GM12801 (cell line): ENCODE results near the gene FBLIM1.

Source experiments
- TF ChIP-seq, protein P1 (sequence below): IDR thresholded peaks from one replicate; pipeline ENCODE4 v1.5.1; 2011; ENCODE audit warnings: control low read depth; ENCODE audit not compliant: insufficient read length; ENCODE audit errors: extremely low read depth

FBLIM1 gene

DNA sequence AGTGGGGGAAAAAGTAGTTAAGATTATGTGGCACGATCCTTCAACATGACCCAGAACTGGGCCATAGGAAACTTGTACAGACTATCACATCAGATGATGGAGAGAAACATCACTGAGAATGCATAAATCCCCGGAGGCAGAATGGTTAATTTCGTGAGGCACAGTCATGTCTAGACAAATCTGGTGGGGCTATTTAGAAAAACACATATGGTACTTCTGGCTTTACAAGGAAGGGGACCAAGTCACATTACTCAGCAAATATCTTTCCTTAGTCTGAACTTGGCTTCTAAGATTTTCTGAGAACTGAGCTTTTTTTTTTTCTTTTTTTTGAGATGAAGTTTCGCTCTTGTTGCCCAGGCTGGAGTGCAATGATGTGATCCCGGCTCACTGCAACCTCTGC, 58.1 kb downstream of the FBLIM1 start:
- TF ChIP-seq, protein P1, sequence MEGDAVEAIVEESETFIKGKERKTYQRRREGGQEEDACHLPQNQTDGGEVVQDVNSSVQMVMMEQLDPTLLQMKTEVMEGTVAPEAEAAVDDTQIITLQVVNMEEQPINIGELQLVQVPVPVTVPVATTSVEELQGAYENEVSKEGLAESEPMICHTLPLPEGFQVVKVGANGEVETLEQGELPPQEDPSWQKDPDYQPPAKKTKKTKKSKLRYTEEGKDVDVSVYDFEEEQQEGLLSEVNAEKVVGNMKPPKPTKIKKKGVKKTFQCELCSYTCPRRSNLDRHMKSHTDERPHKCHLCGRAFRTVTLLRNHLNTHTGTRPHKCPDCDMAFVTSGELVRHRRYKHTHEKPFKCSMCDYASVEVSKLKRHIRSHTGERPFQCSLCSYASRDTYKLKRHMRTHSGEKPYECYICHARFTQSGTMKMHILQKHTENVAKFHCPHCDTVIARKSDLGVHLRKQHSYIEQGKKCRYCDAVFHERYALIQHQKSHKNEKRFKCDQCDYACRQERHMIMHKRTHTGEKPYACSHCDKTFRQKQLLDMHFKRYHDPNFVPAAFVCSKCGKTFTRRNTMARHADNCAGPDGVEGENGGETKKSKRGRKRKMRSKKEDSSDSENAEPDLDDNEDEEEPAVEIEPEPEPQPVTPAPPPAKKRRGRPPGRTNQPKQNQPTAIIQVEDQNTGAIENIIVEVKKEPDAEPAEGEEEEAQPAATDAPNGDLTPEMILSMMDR, result no peak

DNA sequence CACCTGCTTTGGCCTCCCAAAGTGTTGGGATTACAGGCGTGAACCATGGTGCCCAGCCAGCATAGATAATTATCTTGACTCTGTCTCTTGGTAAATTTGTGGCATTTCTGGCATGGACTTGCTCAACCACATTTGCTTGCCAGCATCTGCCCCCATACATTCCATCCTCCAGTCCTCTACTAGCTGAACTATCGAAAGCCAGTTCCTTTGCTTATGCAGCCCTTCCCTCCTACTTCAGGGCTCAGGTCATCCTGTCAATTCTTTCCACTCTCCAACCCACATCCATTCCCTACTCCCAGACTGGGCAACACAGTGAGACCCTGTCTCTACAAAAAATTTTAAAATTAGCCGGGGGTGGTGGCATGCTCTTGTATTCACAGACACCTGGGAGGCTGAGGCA, 61.9 kb downstream of the FBLIM1 start:
- TF ChIP-seq, protein P1, result no peak

DNA sequence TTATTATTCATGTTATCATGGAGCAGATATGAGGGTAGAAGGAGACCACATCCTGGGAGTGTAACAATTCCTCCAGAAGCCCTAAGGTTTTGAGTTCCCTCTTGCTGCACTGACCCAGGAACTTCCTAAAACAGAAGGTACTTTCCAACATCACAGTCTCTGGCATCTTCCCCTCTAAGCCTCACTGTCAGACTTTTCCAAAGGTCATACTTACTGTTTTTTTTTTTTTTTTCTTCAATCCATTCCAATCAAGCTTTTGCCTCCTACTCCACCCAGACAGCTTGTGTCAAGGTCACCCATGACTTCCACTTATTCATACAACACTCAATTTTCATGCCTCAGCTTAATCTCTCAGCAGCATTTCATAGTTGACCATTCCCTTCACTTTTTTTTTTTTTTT, 67.2 kb downstream of the FBLIM1 start:
- TF ChIP-seq, protein P1, result no peak

DNA sequence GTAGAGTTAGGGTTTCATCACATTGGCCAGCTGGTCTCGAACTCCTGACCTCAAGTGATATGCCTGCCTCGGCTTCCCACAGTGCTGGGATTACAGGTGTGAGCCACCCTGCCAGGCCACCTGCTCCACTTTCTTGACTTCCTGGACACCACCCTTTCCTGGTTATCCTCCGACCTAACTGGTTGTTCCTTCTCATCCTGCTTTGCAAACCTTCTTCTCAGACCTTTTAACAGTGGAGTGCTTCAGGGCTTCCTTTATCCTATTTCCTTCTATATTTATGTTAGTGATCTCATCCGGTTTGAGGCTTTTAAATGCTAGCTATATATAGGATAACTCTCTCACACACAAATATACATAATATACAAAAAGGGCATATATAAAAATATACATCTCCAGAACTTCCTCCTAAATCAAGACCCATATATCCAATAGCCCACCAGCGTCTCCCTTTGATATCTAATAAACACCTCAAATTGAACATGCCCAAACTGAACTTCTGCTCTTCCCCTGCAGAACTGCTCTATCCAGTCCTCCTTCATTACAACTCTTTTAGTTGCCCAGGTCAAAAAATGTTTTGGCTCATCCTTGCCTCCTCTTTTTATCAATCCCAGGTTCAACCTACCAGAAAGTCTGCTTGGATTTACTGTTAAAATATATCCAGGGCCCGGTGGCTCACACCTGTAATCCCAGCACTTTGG, 68.4 kb downstream of the FBLIM1 start:
- TF ChIP-seq, protein P1, result no peak

DNA sequence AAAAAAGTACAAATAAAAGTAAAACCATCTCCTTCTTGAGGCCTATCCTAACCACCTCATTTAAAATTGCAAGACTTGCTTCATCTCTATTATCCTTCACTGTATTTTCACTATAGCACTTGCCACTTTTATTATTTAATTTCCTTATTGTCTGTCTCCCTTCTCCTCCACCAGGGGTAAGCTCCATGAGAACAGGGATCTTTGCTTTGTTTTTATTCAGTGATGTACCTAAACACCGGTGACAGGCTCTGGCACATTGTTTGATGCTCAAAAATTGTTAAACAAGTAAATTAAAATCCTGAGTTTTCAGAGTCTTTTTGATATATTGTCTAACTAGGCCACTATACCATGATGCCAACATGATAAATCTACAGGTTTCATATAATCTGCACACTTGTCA, 71.7 kb downstream of the FBLIM1 start:
- TF ChIP-seq, protein P1, result no peak

DNA sequence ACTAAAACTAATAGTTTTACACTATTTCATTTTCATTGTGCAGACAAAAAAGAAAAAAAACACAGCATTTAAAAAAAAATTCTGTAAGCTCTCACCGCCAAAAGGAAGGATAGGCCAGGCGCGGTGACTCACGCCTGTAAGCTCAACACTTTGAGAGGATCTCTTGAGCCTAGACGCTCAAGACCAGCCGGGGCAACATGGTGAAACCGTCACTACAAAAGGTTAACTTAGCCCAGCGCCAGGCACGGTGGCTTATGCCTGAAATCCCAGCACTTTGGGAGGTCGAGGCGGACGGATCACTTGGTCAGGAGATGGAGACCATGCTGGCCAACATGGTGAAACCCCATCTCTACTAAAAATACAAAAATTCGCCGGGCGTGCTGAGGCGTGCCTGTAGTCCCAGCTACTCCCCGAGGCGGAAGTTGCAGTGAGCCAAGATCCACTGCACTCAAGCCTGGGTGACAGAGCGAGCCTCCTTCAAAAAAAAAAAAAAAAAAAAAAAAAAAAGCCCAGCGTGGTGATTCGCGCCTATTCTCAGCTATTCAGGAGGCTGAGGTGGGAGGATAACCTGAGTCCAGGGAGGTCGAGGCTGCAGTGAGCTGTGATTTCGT, 74.6 kb downstream of the FBLIM1 start:
- TF ChIP-seq, protein P1, result no peak

DNA sequence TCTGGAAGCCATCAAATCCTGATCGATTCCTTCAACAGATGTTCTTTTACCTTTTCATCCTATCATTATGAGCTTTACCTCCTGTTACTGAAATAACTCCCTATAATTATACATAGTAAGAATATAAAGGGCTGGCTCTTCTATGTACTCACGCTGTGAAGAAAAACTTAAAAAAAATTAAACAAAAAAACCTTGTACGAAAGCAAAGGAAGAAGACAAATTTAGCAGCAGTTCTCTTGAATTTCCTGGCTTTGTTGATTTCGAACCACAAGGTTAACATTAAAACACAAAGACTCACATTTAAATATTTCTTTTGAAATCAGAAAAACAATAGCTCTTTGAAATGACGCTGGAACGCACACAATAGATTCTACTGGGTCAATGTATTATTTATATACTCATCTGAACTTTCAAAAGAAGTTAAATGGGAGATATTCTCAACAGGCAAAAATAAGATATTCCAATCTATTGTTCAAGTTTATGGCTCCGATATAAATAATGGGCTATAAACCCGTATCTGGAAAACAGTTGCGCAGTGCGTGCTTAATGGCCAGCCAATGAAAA, 75.3 kb downstream of the FBLIM1 start:
- TF ChIP-seq, protein P1, result no peak
